ENCODE measurements around the gene NCR3LG1.

The NCR3LG1 gene, protein sequence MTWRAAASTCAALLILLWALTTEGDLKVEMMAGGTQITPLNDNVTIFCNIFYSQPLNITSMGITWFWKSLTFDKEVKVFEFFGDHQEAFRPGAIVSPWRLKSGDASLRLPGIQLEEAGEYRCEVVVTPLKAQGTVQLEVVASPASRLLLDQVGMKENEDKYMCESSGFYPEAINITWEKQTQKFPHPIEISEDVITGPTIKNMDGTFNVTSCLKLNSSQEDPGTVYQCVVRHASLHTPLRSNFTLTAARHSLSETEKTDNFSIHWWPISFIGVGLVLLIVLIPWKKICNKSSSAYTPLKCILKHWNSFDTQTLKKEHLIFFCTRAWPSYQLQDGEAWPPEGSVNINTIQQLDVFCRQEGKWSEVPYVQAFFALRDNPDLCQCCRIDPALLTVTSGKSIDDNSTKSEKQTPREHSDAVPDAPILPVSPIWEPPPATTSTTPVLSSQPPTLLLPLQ

GRCh38 chr11:17351510-17352176 lies at the start of gene NCR3LG1:
TSS of gene NCR3LG1 (plus strand) at chr11:17351800. CDS start at chr11:17351970, 170 bp downstream.
- H3K4me2 ChIP-seq (ENCODE audit: insufficient read depth, low read length) = peak within 1 kb of the TSS; percentile 89
- peaks cover 21% of the 10 kb centered on the region for H3K27me3 ChIP-seq (ENCODE audit: insufficient read depth, low read length, poor library complexity)
- peaks cover 42% of the 10 kb centered on the region for H3K4me1 ChIP-seq (ENCODE audit: insufficient read depth, low read length)
- TF ChIP-seq, protein P1, sequence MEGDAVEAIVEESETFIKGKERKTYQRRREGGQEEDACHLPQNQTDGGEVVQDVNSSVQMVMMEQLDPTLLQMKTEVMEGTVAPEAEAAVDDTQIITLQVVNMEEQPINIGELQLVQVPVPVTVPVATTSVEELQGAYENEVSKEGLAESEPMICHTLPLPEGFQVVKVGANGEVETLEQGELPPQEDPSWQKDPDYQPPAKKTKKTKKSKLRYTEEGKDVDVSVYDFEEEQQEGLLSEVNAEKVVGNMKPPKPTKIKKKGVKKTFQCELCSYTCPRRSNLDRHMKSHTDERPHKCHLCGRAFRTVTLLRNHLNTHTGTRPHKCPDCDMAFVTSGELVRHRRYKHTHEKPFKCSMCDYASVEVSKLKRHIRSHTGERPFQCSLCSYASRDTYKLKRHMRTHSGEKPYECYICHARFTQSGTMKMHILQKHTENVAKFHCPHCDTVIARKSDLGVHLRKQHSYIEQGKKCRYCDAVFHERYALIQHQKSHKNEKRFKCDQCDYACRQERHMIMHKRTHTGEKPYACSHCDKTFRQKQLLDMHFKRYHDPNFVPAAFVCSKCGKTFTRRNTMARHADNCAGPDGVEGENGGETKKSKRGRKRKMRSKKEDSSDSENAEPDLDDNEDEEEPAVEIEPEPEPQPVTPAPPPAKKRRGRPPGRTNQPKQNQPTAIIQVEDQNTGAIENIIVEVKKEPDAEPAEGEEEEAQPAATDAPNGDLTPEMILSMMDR (IDR thresholded peaks at IDR 0.05; ENCODE audit: borderline replicate concordance, extremely low read depth, low read length, poor library complexity, severe bottlenecking) = no peak
- TF ChIP-seq EZH2 (IDR thresholded peaks at IDR 0.05; ENCODE audit: borderline replicate concordance, low read depth, low read length, severe bottlenecking) = peak; percentile 70
- H3K9ac ChIP-seq (ENCODE audit: low read depth, low read length) = peak within 1 kb of the TSS; percentile 54
- H3K79me2 ChIP-seq (ENCODE audit: insufficient read depth, low read length) = no peaks in the 10 kb centered on the region
- DNase-seq (peak; percentile 64), ATAC-seq (ENCODE audit: insufficient read depth, low read depth) (peak; percentile 51)
- H2AFZ ChIP-seq (ENCODE audit: low read depth, low read length) = peak within 1 kb of the TSS; percentile 75
- peak within 1 kb of the TSS; percentile 40; the same call in 1 of the 2 replicates for H3K27ac ChIP-seq (ENCODE audit: low read length)
- H4K20me1 ChIP-seq (ENCODE audit: insufficient read depth, low read length) = no peaks in the 10 kb centered on the region
- H3K9me3 ChIP-seq (ENCODE audit: insufficient read depth, low read length, severe bottlenecking) = no peaks in the 10 kb centered on the region
- peaks cover 27% of the 10 kb centered on the region; the same call in 1 of the 2 replicates for H3K36me3 ChIP-seq (ENCODE audit: insufficient read depth, low read length)
- H3K4me3 ChIP-seq (ENCODE audit: low read depth in 1 of 2, low read length in 2 of 2) = peak within 1 kb of the TSS; percentile 38 to 62; a peak in 3 of 4 replicates

GRCh38 chr11:17313349-17314231 lies 38.0 kb upstream of the NCR3LG1 start:
- Histone ChIP-seq H3K36me3 (ENCODE audit: insufficient read depth, low read length) (peaks cover 100% of the 10 kb centered on the region), H3K79me2 (ENCODE audit: insufficient read depth, low read length) (peaks cover 86% of the 10 kb centered on the region), H3K4me3 (ENCODE audit: low read depth in 1 of 2, low read length in 2 of 2) (no peak overlapping the region), H2AFZ (ENCODE audit: low read depth, low read length) (no peak overlapping the region), H4K20me1 (ENCODE audit: insufficient read depth, low read length) (peaks cover 17% of the 10 kb centered on the region; the same call in 1 of the 2 replicates), H3K9me3 (ENCODE audit: insufficient read depth, low read length, severe bottlenecking) (no peaks in the 10 kb centered on the region), H3K27me3 (ENCODE audit: insufficient read depth, low read length, poor library complexity) (no peaks in the 10 kb centered on the region), H3K4me1 (ENCODE audit: insufficient read depth, low read length) (0 out of 2 replicates have a peak, but pooled peaks cover 3% of the 10 kb centered on the region), H3K27ac (ENCODE audit: low read length) (no peak overlapping the region), H3K4me2 (ENCODE audit: insufficient read depth, low read length) (no peak overlapping the region), H3K9ac (ENCODE audit: low read depth, low read length) (no peak overlapping the region)
- no peak for ATAC-seq (ENCODE audit: insufficient read depth, low read depth)
- TF ChIP-seq EZH2 (IDR thresholded peaks at IDR 0.05; ENCODE audit: borderline replicate concordance, low read depth, low read length, severe bottlenecking) = no peak
- TF ChIP-seq, protein P1 (IDR thresholded peaks at IDR 0.05; ENCODE audit: borderline replicate concordance, extremely low read depth, low read length, poor library complexity, severe bottlenecking) = no peak
- DNase-seq = no peak

DNA sequence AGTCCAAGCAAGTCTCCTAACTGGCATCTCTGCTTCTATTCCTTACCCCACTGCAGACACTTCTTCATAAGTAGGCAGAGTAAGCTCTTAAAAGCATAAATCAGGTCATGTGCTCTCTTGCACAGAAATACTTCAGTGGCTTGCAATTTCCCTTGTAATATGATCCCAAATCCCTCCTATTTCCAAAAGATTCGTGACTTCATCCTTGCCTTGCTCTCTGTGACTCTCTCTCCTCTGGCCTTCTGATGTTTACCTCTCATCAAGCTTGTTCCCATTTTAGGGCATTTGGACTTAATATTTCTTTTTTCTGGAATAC lies 37.4 kb upstream of the NCR3LG1 start:
- Histone ChIP-seq H3K9ac (ENCODE audit: low read depth, low read length) (no peak overlapping the region), H3K9me3 (ENCODE audit: insufficient read depth, low read length, severe bottlenecking) (no peaks in the 10 kb centered on the region), H3K4me1 (ENCODE audit: insufficient read depth, low read length) (0 out of 2 replicates have a peak, but pooled peaks cover 3% of the 10 kb centered on the region), H3K27ac (ENCODE audit: low read length) (no peak overlapping the region), H3K36me3 (ENCODE audit: insufficient read depth, low read length) (peaks cover 100% of the 10 kb centered on the region), H3K4me3 (ENCODE audit: low read depth in 1 of 2, low read length in 2 of 2) (no peak overlapping the region), H3K79me2 (ENCODE audit: insufficient read depth, low read length) (peaks cover 86% of the 10 kb centered on the region), H2AFZ (ENCODE audit: low read depth, low read length) (no peak overlapping the region), H3K27me3 (ENCODE audit: insufficient read depth, low read length, poor library complexity) (no peaks in the 10 kb centered on the region), H3K4me2 (ENCODE audit: insufficient read depth, low read length) (no peak overlapping the region), H4K20me1 (ENCODE audit: insufficient read depth, low read length) (peaks cover 19% of the 10 kb centered on the region; the same call in 1 of the 2 replicates)
- DNase-seq (no peak), ATAC-seq (ENCODE audit: insufficient read depth, low read depth) (no peak)
- TF ChIP-seq, protein P1 (IDR thresholded peaks at IDR 0.05; ENCODE audit: borderline replicate concordance, extremely low read depth, low read length, poor library complexity, severe bottlenecking) = no peak
- no peak for TF ChIP-seq EZH2 (IDR thresholded peaks at IDR 0.05; ENCODE audit: borderline replicate concordance, low read depth, low read length, severe bottlenecking)

Measured in DND-41 (cell line).